Measurements from ENCODE around the gene MEIS1.
"Not testable (repeated sequence)": the region's sequence is repeated elsewhere in the genome, so short reads cannot be mapped to it uniquely, and the experiment has no call there.

The MEIS1 gene

DNA sequence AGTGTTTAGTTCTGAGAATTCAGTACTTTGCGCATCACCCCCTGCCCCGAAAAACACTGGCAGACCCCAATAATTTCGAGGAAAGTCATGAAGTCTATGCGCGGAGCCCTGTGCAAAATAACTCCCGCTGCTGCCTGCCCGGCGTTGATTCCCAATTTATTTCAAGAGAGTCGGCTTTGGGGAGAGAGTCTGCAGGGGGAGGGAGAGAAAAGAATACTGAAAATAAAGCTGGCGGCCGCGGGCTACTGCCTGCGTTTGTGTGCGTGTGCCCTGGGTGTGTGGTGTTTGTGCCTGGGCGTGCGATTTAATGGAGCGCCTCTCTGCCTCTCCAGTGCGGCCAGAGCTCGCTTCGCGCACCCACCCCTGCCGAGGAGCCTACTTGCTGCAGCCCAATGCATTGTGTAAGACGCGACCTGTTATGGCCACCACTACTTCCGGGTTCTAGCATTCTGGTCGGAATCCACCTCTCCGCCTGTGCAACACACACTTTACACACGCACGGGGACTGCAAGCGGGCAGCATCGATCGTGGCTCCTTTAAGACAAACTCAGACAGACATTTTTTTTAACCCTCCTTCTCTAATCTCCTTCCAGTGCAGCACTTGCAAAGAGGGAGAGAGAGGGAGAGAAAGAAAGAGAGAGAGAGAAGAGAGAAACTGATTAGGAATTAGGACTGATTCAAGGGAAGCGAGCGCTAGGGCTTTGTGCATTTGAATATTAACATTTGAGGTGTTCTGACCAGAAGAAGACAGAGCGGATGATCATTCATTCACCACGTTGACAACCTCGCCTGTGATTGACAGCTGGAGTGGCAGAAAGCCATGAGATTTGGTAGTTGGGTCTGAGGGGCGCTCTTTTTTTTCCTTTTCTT is at the start of gene MEIS1:
Gene MEIS1, plus strand, starts transcription at position 447 of the 870 bp plus-strand sequence. CDS start 732 bp downstream, outside the sequence.
- intact Hi-C loops (cut with micrococcal nuclease), result loop anchor here (5.0 to 10.0 kb wide), 2 partner anchors 142 to 960 kb away; partner anchors contain the start of gene ETAA1
- peaks cover 91% of the 10 kb centered on the region for H3K27me3 Mint-ChIP-seq
- no peak within 1 kb of the TSS for H3K27ac Mint-ChIP-seq
- H3K9me3 Mint-ChIP-seq, result no peaks in the 10 kb centered on the region
- peak within 1 kb of the TSS; percentile 94 for H3K4me3 Mint-ChIP-seq
- H3K4me1 Mint-ChIP-seq (ENCODE audit: low read depth), result peaks cover 59% of the 10 kb centered on the region
- no peaks in the 10 kb centered on the region for H3K36me3 Mint-ChIP-seq (ENCODE audit: low read depth)

DNA sequence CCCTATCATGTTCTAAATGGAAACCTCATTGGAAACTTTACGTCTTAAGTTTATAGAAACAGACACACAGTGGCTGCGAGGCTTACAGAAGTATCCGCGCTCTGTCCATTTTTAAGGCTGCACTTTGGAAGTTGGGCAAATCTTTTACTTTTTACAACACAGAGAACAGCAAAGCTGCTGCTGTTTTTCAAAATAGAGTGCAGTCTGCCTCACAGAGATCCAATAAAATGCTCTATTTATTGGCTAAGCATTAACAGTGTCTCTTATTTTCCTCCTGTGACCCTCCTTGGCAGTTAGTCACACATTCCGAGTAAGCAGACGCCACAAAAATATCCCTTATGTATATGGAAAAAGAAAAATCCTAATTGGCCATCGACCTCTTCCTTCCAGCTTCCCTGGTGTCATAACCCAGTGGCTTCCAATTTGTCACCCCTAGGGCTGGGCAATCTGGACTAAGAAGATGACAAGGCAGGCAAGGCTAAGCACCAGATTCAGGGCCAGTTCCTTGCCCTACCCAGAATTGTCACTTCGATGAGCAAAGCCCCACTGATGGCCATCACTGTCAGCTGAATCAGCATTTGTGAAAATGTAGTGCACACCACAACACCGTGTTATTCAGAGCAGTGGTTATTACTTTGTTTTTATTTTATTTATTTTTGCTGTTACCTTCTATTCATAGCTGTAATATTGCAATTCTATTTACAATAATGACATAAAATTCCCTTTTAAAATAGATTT is 47.7 kb upstream of the MEIS1 start:
- no peak overlapping the region for H3K27ac Mint-ChIP-seq
- no peaks in the 10 kb centered on the region for H3K4me1 Mint-ChIP-seq (ENCODE audit: low read depth)
- H3K36me3 Mint-ChIP-seq (ENCODE audit: low read depth), result no peaks in the 10 kb centered on the region
- intact Hi-C loops (cut with micrococcal nuclease), result no loop called here
- H3K9me3 Mint-ChIP-seq, result no peaks in the 10 kb centered on the region
- no peak overlapping the region for H3K4me3 Mint-ChIP-seq
- no peaks in the 10 kb centered on the region for H3K27me3 Mint-ChIP-seq

DNA sequence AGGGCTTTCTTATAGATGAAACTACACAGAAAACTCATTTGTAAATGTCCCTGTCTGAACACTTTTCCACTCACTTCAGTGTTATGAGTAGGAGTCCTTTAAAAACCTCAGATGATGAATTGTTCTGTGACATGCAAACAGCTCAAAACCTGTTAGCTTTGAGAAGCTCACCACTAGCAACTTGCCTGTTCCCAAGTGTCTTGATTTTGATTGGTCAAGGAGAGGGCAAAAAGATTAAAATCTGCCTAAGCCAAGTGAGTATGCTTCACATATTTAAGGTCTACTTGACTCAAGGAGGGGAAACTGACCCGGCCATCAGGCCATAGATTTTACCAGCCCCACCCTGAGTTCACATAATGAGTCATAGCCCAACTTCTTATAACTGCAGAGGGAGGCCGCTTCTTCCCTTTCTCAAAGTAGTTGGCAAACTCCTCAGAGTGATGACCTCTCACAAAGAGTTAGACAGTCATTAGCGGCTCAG is 45.2 kb upstream of the MEIS1 start:
- H3K9me3 Mint-ChIP-seq, result peaks cover 9% of the 10 kb centered on the region
- H3K27ac Mint-ChIP-seq, result no peak overlapping the region
- H3K36me3 Mint-ChIP-seq (ENCODE audit: low read depth), result no peaks in the 10 kb centered on the region
- H3K27me3 Mint-ChIP-seq, result peaks cover 1% of the 10 kb centered on the region
- H3K4me1 Mint-ChIP-seq (ENCODE audit: low read depth), result no peaks in the 10 kb centered on the region
- intact Hi-C loops (cut with micrococcal nuclease), result no loop called here
- no peak overlapping the region for H3K4me3 Mint-ChIP-seq

DNA sequence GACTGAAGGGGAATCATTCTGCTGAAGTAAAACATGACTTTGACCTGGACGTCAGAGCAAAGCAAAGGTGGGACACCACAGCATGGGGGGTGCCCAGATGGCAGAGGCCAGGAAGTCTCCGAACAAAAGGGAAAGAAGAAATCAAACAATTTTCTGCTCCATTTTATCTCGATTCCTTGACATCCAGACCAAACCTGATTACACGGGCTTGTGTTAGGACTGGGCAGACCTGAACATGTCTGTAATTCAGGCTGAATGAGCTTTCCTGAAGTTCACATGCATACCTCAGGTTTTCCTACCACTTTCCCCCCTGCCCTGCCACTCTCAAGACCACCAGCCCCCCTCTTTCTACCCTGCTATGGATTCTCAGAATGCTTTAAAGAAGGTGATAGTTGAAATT is 44.8 kb upstream of the MEIS1 start:
- Mint-ChIP-seq H3K9me3 (peaks cover 9% of the 10 kb centered on the region), H3K36me3 (ENCODE audit: low read depth) (no peaks in the 10 kb centered on the region), H3K4me3 (no peak overlapping the region), H3K27ac (no peak overlapping the region), H3K4me1 (ENCODE audit: low read depth) (no peaks in the 10 kb centered on the region), H3K27me3 (peaks cover 1% of the 10 kb centered on the region)
- intact Hi-C loops (cut with micrococcal nuclease), result no loop called here

DNA sequence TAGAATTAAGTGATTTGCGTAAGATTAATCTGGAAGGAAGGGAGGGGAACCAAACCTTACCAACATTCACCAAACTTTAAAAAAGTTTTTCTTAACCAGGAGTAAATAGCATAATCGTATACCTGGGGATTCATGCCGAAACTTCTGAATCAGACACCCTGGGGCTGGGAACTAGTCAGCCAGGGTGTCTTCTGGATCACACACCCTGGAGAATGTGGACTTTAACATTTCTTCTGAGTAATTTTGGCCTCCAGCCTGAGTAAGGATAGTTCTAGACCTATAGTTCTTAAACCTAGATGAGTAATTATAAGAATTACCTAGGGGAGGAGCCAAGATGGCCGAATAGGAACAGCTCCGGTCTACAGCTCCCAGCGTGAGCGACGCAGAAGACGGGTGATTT is 44.1 kb upstream of the MEIS1 start:
- H3K36me3 Mint-ChIP-seq (ENCODE audit: low read depth), result no peaks in the 10 kb centered on the region
- no peak overlapping the region for H3K4me3 Mint-ChIP-seq
- H3K4me1 Mint-ChIP-seq (ENCODE audit: low read depth), result no peaks in the 10 kb centered on the region
- intact Hi-C loops (cut with micrococcal nuclease), result no loop called here
- peaks cover 9% of the 10 kb centered on the region for H3K9me3 Mint-ChIP-seq
- H3K27me3 Mint-ChIP-seq, result peaks cover 1% of the 10 kb centered on the region
- H3K27ac Mint-ChIP-seq, result no peak overlapping the region

DNA sequence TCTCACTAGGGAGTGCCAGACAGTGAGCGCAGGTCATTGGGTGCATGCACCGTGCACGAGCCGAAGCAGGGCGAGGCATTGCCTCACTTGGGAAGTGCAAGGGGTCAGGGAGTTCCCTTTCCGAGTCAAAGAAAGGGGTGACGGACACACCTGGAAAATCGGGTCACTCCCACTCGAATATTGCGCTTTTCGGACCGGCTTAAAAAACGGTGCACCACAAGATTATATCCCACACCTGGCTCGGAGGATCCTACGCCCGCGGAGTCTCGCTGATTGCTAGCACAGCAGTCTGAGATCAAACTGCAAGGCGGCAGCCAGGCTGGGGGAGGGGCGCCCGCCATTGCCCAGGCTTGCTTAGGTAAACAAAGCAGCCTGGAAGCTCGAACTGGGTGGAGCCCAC is 43.7 kb upstream of the MEIS1 start:
- H3K4me3 Mint-ChIP-seq; H3K36me3 Mint-ChIP-seq (ENCODE audit: low read depth); H3K9me3 Mint-ChIP-seq; H3K4me1 Mint-ChIP-seq (ENCODE audit: low read depth); H3K27me3 Mint-ChIP-seq; H3K27ac Mint-ChIP-seq; intact Hi-C loops (cut with micrococcal nuclease): not testable (repeated sequence)

DNA sequence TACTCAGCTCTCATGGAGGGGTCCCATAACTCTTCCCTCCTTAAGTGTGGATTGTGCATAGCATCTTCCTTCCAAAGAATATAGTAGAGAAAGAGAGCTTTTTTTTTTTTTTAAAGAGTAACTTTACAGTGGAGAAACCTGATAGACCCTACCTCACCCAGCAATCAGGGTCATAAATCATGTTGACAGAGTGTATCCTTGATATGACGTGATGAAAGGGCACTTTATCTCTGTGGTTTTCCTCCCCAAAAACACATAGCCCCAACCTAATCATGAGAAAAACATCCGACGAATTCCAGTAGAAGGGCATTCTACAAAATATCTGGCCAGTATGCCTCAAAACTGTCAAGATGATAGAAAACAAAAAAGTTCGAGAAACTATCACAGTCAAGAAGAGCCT is 29.5 kb upstream of the MEIS1 start:
- Mint-ChIP-seq H3K4me3 (no peak overlapping the region), H3K4me1 (ENCODE audit: low read depth) (no peaks in the 10 kb centered on the region), H3K9me3 (no peaks in the 10 kb centered on the region), H3K27ac (no peak overlapping the region), H3K36me3 (ENCODE audit: low read depth) (no peaks in the 10 kb centered on the region), H3K27me3 (peaks cover 3% of the 10 kb centered on the region)
- intact Hi-C loops (cut with micrococcal nuclease), result no loop called here

DNA sequence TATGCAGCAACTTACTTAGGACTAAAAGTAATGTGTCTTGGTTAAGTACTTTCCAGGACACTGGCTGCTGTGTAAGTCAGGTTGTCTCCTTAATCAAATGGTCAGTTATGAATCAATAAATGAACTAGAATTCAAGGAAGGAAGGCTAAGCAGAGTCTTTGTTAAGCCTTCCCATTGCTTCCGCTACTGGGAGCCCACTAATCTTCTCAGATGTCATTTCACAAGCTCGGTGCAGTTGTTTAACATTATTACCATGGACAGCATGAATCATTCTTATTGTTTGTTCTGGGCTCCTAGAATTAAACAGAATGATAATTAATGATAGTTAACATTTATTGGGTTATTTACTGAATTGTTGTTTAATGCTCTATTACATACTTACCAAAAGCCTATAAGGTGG is 26.0 kb upstream of the MEIS1 start:
- intact Hi-C loops (cut with micrococcal nuclease), result no loop called here
- Mint-ChIP-seq H3K9me3 (no peaks in the 10 kb centered on the region), H3K4me1 (ENCODE audit: low read depth) (no peaks in the 10 kb centered on the region)

DNA sequence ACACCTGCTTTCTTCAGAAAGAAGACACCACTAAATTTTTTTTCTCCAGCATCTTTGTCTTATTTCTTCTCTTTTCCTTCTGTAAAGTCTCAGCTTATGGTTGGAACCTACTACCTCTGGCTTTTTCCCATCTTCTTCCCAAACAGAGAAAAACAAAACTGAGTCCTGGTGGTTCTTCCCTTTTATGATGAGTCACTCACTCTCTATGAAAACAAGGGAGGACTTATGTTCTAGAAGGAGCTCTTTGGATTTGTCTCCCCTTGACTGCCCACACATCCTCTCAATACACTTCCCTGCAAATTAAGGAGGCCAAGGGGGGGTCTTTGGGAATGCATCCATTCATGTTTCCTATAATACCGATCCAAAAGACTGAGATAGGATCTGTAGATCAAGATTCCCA is 22.1 kb upstream of the MEIS1 start:
- H3K27ac Mint-ChIP-seq, result no peak overlapping the region
- intact Hi-C loops (cut with micrococcal nuclease), result no loop called here
- peaks cover 4% of the 10 kb centered on the region for H3K27me3 Mint-ChIP-seq
- H3K4me3 Mint-ChIP-seq, result no peak overlapping the region
- H3K4me1 Mint-ChIP-seq (ENCODE audit: low read depth), result no peaks in the 10 kb centered on the region
- no peaks in the 10 kb centered on the region for H3K9me3 Mint-ChIP-seq
- no peaks in the 10 kb centered on the region for H3K36me3 Mint-ChIP-seq (ENCODE audit: low read depth)

More for the DNA sequence above, 26.0 kb upstream of the MEIS1 start:
- no peaks in the 10 kb centered on the region for H3K36me3 Mint-ChIP-seq (ENCODE audit: low read depth)
- no peak overlapping the region for H3K4me3 Mint-ChIP-seq
- peaks cover 3% of the 10 kb centered on the region for H3K27me3 Mint-ChIP-seq
- H3K27ac Mint-ChIP-seq, result no peak overlapping the region

DNA sequence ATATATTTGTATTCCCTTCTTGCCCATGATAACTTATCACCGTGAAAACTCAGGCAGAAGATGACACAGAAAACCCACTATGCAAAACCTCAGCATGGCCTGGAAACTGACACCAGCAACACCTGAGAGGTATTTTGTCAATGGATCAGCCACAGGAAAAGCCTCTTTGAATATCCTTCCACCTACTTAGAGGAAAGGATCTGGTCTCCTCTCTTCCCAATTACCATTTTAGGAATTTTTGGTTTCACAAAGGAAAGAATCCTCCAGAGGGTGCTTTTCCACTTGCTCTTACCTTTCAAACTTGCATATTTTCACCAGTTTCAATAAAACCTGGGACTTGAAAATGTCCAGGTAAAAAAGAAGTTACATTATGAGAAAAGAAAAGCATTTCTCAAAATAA is 20.0 kb upstream of the MEIS1 start:
- Mint-ChIP-seq H3K27me3 (peaks cover 4% of the 10 kb centered on the region), H3K4me1 (ENCODE audit: low read depth) (no peaks in the 10 kb centered on the region), H3K9me3 (no peaks in the 10 kb centered on the region), H3K36me3 (ENCODE audit: low read depth) (no peaks in the 10 kb centered on the region), H3K27ac (no peak overlapping the region), H3K4me3 (no peak overlapping the region)
- intact Hi-C loops (cut with micrococcal nuclease), result no loop called here

DNA sequence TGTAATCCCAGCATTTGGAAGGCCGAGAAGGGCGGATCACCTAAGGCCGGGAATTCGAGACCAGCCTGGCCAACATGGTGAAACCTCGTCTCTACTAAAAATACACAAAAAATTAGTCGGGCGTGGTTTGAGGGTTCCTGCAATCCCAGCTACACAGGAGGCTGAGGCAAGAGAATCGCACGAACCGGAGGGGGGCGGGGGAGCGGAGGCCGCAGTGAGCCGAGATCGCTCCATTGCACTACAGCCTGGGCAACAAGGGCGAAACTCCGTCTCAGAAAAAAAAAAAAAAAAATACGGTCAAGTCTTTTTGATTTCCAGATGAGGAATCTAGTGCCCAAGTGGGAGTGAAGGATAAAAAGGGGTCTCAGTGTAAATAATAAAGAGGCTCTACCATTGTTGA is 16.5 kb upstream of the MEIS1 start:
- Mint-ChIP-seq H3K36me3 (ENCODE audit: low read depth) (no peaks in the 10 kb centered on the region), H3K27ac (no peak overlapping the region), H3K9me3 (no peaks in the 10 kb centered on the region), H3K4me1 (ENCODE audit: low read depth) (no peaks in the 10 kb centered on the region), H3K27me3 (peaks cover 13% of the 10 kb centered on the region), H3K4me3 (no peak overlapping the region)
- intact Hi-C loops (cut with micrococcal nuclease), result no loop called here

DNA sequence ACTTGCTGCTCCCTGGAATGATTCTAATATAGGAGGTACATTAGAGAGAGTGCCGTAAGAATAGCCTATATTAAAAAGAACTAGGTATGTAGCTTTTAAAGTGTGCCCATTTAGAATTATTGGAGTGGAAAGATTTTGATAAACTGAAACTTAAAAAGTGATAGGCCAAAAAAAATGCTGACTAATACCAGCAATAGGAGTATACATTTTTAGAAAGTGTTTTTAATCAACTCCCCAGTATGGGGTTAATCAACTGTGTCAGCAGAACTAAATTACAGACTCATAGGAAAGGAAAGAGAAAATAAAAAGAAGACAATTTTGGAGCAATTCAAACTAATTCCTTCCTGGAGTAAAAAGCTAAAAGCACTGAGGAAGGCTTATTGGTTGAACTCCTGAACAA is 13.3 kb upstream of the MEIS1 start:
- Mint-ChIP-seq H3K4me1 (ENCODE audit: low read depth) (peaks cover 16% of the 10 kb centered on the region), H3K36me3 (ENCODE audit: low read depth) (no peaks in the 10 kb centered on the region), H3K27me3 (peaks cover 40% of the 10 kb centered on the region), H3K9me3 (no peaks in the 10 kb centered on the region), H3K4me3 (no peak overlapping the region), H3K27ac (no peak overlapping the region)
- intact Hi-C loops (cut with micrococcal nuclease), result no loop called here

DNA sequence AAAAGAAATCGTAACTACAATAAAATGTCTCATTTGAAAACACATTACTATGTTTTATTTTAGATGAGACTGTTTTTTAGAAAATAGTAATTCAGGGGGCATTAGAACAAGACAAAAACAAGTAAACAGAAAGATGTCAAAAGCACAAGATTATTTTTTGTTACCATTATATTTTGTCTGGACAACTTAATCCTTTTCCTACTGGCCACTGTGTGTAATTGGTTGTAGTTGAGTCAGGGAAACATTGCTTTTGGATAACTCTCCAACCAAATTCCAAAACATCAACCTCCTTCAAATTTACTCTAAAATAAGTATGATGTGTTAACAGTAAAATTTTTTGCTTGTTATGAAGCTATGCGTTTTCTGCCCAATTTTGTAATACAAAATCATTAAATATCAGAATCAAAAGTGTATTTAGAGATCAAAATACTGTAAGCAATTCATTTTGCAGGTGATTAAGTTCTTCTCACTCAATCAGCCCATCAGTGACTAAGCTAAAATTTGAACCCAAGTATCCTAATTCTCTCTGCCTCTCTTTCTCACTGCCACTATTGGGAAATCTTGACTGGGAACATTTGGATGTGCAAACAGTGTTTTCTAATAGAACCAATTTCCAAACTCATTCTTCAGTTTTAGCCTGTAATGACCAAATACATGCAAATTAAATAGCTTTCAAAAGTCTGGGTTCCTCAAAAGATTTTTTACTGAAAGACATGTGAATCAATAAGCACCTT is 11.4 kb upstream of the MEIS1 start:
- Mint-ChIP-seq H3K4me1 (ENCODE audit: low read depth) (peaks cover 16% of the 10 kb centered on the region), H3K27ac (no peak overlapping the region), H3K27me3 (peaks cover 56% of the 10 kb centered on the region), H3K9me3 (no peaks in the 10 kb centered on the region), H3K4me3 (no peak overlapping the region), H3K36me3 (ENCODE audit: low read depth) (no peaks in the 10 kb centered on the region)
- intact Hi-C loops (cut with micrococcal nuclease), result no loop called here

Measured in dendritic cell treated with granulocyte-macrophage colony-stimulating factor and Interleukin-4, amounts not matched to agents 40 ng/mL and 50 ng/mL, for 4 days (primary cell).